K562 (cell line): Measurements from ENCODE around the gene PRCD. TPM values are rescaled to one million over a fixed set of nuclear protein-coding genes. Genes with fewer than 3 reads are reported as not detected.
A peak's percentile ranks its signal among the peaks of the same experiment; 100 is the strongest.

ENCODE experiments used
- ADNP ChIP-seq: fragments of 200-800 bp; sonication (Bioruptor generic); IDR thresholded peaks from 2 replicates; pipeline ENCODE4 v1.6.1; 2016; ENCODE audit warnings: missing genetic modification characterization, missing compliant biosample characterization
- CAMTA2 ChIP-seq: fragments of 250-450 bp; sonication (Bioruptor Pico); conservative IDR thresholded peaks from 2 replicates; pipeline ENCODE4 v1.5.1; 2022
- CEBPB ChIP-seq: fragments of 450-650 bp; IDR thresholded peaks from 2 replicates; pipeline ENCODE4 v1.6.1; 2016; ENCODE audit warnings: missing genetic modification characterization, missing compliant biosample characterization
- CEBPZ ChIP-seq: fragments of 150-350 bp; IDR thresholded peaks from 2 replicates; pipeline ENCODE4 v1.6.1; 2014; ENCODE audit warnings: low read depth, mild to moderate bottlenecking, low read length, borderline replicate concordance
- CHCHD3 ChIP-seq: fragments of 250-450 bp; sonication (Bioruptor Pico); IDR thresholded peaks from 2 replicates; pipeline ENCODE4 v2.1.2; 2022; ENCODE audit warnings: mild to moderate bottlenecking
- DMBX1 ChIP-seq: fragments of 250-450 bp; sonication (Bioruptor Pico); IDR thresholded peaks from 2 replicates; pipeline ENCODE4 v1.8.0; 2022; ENCODE audit warnings: inconsistent platforms, mild to moderate bottlenecking, moderate library complexity, borderline replicate concordance
- ELK3 ChIP-seq: fragments of 450-650 bp; formaldehyde crosslinking; IDR thresholded peaks from 2 replicates; pipeline ENCODE4 v1.4.0; 2020; ENCODE audit warnings: mild to moderate bottlenecking
- GMEB1 ChIP-seq: fragments of 250-450 bp; sonication (Bioruptor Pico); IDR thresholded peaks from 2 replicates; pipeline ENCODE4 v1.4.0; 2020; ENCODE audit warnings: mild to moderate bottlenecking
- HES1 ChIP-seq: fragments of 450-650 bp; IDR thresholded peaks from 2 replicates; pipeline ENCODE4 v1.6.1; 2016; ENCODE audit warnings: low read depth, mild to moderate bottlenecking, moderate library complexity
- LARP7 ChIP-seq: fragments of 450-650 bp; IDR thresholded peaks from 2 replicates; pipeline ENCODE4 v1.6.1; 2016
- NCOA6 ChIP-seq: fragments of 450-650 bp; IDR thresholded peaks from 2 replicates; pipeline ENCODE4 v1.6.1; 2017; ENCODE audit warnings: mild to moderate bottlenecking
- PYGO2 ChIP-seq: fragments of 450-650 bp; IDR thresholded peaks from 2 replicates; pipeline ENCODE4 v1.6.1; 2016; ENCODE audit warnings: mild to moderate bottlenecking, missing genetic modification characterization, moderate library complexity, missing compliant biosample characterization
- SP1 ChIP-seq: sonication (generic); formaldehyde crosslinking; IDR thresholded peaks from 2 replicates; pipeline ENCODE4 v1.8.1; 2022; ENCODE audit warnings: mild to moderate bottlenecking, missing genetic modification reagents
- TAF15 ChIP-seq: fragments of 200-400 bp; formaldehyde crosslinking; IDR thresholded peaks from 2 replicates; pipeline ENCODE4 v1.6.1; 2017; ENCODE audit warnings: mild to moderate bottlenecking, low read depth, low read length, moderate library complexity
- TRIM28 ChIP-seq: fragments of 450-650 bp; IDR thresholded peaks from 2 replicates; pipeline ENCODE4 v1.6.1; 2017
- ZNF121 ChIP-seq: sonication (generic); formaldehyde crosslinking; conservative IDR thresholded peaks from 2 replicates; pipeline ENCODE4 v1.8.0; 2022; ENCODE audit warnings: missing genetic modification reagents
- ZNF124 ChIP-seq: sonication (generic); formaldehyde crosslinking; IDR thresholded peaks from 2 replicates; pipeline ENCODE4 v1.8.1; 2022; ENCODE audit warnings: missing genetic modification reagents
- ZNF140 ChIP-seq: fragments of 250-450 bp; sonication (Bioruptor Pico); IDR thresholded peaks from 2 replicates; pipeline ENCODE4 v1.8.0; 2021; ENCODE audit warnings: moderate library complexity, mild to moderate bottlenecking, inconsistent platforms
- ZNF449 ChIP-seq: fragments of 250-450 bp; sonication (Bioruptor Pico); IDR thresholded peaks from 2 replicates; pipeline ENCODE4 v1.8.0; 2022; ENCODE audit warnings: moderate library complexity, mild to moderate bottlenecking, inconsistent platforms
- ZNF699 ChIP-seq: fragments of 250-450 bp; sonication (Bioruptor Pico); IDR thresholded peaks from 2 replicates; pipeline ENCODE4 v1.8.0; 2021; ENCODE audit warnings: mild to moderate bottlenecking, moderate library complexity; ENCODE audit not compliant: insufficient replicate concordance
- polyA plus RNA-seq, 8 experiments: library from polyadenylated mRNA; depleted of rRNA in 4 of 8; stranded (reverse) in 5 of 8; unstranded in 3 of 8; fragments of >200 nt; fragmentation: Nextera tagmentation in 2 of 8; fragmentation: Illumina TruSeq in 1 of 8; extraction: Ambion mirVana in 2 of 8; extraction: Trizol in 1 of 8; gene quantifications; 2 replicates each; pipeline versions ENCODE4 v1.2.1 to v1.2.3, GENCODE V29; 2011 to 2014; ENCODE audit warnings: inconsistent platforms in 1 of 8, missing spikeins in 1 of 8
- total RNA-seq, 7 experiments: library from RNA; depleted of rRNA in 6 of 7; stranded (reverse); fragments of >200 nt in 6 of 7; fragmentation: Illumina TruSeq in 2 of 7; extraction: Trizol in 2 of 7; gene quantifications; 2 replicates each; pipeline versions ENCODE4 v1.2.1 to v1.2.3, GENCODE V29; 2011 to 2021; ENCODE audit warnings: low replicate concordance in 1 of 7

Gene PRCD
- total and polyA plus RNA-seq, 9 of the 15 experiments (the other 6 are each of a cell fraction or from before 2014, with no cell fraction given), result 0.20 to 0.25 (median 0.21) TPM; not detected in 6

GRCh38 chr17:76557368-76558197 is 17.7 kb downstream of the PRCD start (continued):
- TF ChIP-seq TRIM28 (peak; percentile 17; the same call in 1 of the 2 replicates), CEBPZ (no peak), TAF15 (no peak), NCOA6 (no peak), ZNF121 (CRISPR knock-in tag) (no peak), CEBPB (tag) (no peak), ADNP (tag) (no peak), GMEB1 (peak; percentile 15; the same call in 1 of the 2 replicates), PYGO2 (tag) (0 out of 2 replicates have a peak, but pooled peaks have one; percentile 24), LARP7 (no peak; the same call in 1 of the 2 replicates), ELK3 (CRISPR knock-in tag) (no peak), ZNF124 (CRISPR knock-in tag) (no peak), HES1 (no peak), CHCHD3 (CRISPR knock-in tag) (0 out of 2 replicates have a peak, but pooled peaks have one; percentile 71), ZNF140 (no peak), CAMTA2 (no peak), ZNF699 (CRISPR knock-in tag) (no peak), SP1 (CRISPR knock-in tag) (peak; percentile 87; the same call in 1 of the 2 replicates), ZNF449 (CRISPR knock-in tag) (no peak), DMBX1 (CRISPR knock-in tag) (no peak)
